Testis (tissue), 2 donors: Measurements from ENCODE around the gene BAIAP2L1.

Experiments
- CTCF ChIP-seq, 3 experiments: fragments of 450-650 bp in 2 of 3; fragments of 200-600 bp in 1 of 3; sonication (generic) in 1 of 3; IDR thresholded peaks; one replicate each; pipeline ENCODE4 v1.5.1; 2016 to 2019; ENCODE audit warnings: antibody characterized with exemption in 3 of 3, mild to moderate bottlenecking in 2 of 3, moderate library complexity in 1 of 3
- POLR2A ChIP-seq: fragments of 450-650 bp; IDR thresholded peaks from one replicate; pipeline ENCODE4 v1.6.1; 2017; ENCODE audit warnings: antibody characterized with exemption, mild to moderate bottlenecking, moderate library complexity

GRCh38 chr7:98280791-98281756 is 119.8 kb downstream of the BAIAP2L1 start, which contains the start of gene BRI3:
- TF ChIP-seq CTCF (IDR thresholded peaks at IDR 0.05) (no peak), POLR2A (no peak)
